ENCODE measurements around the gene IDH2. TPM values are rescaled to one million over a fixed set of nuclear protein-coding genes. Genes with fewer than 3 reads are reported as not detected.
A peak's percentile ranks its signal among the peaks of the same experiment; 100 is the strongest.

Gene IDH2
- total RNA-seq, 4 donors from 2014 or later = 15.7 to 41.4 (median 20.3) TPM

DNA sequence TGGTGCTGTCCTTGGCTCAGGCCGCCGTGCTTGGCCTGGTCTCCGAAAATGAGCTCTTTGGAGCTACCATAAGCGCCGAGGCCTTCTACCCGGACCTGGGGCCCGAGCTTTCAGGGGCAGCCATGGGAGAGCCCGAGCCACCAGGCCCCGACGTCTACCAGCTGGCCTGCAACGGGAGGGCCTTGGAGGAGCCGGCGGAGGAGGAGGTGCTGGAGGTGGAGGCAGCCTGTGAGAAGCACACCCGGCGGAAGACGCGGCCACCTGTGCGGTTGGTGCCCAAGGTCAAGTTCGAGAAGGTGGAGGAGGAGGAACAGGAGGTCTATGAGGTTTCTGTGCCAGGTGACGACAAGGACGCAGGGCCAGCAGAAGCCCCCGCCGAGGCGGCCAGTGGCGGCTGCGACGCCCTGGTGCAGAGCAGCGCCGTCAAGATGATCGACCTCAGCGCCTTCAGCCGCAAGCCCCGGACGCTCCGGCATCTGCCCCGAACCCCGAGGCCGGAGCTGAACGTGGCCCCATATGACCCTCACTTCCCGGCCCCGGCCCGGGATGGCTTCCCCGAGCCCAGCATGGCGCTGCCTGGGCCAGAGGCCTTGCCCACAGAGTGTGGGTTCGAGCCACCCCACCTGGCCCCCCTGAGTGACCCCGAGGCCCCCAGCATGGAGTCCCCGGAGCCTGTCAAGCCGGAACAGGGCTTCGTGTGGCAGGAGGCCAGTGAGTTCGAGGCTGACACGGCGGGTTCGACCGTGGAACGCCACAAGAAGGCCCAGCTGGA lies 34.9 kb downstream of the IDH2 start:
- H3K36me3 ChIP-seq = peaks cover 0 to 29% (median 0%) of the 10 kb centered on the region in 3 donors
- H3K4me3 ChIP-seq = no peak overlapping the region
- DNase-seq (ENCODE audit: low spot score in 2 of 2) = no peak
- no peaks in the 10 kb centered on the region for H3K9me3 ChIP-seq
- 90 to 92% methylated on average over 36 to 43 of the region's 55 CpGs for WGBS, 2 donors
- no peaks in the 10 kb centered on the region for H3K27me3 ChIP-seq
- no peak overlapping the region for H3K27ac ChIP-seq
- TF ChIP-seq, protein P1, sequence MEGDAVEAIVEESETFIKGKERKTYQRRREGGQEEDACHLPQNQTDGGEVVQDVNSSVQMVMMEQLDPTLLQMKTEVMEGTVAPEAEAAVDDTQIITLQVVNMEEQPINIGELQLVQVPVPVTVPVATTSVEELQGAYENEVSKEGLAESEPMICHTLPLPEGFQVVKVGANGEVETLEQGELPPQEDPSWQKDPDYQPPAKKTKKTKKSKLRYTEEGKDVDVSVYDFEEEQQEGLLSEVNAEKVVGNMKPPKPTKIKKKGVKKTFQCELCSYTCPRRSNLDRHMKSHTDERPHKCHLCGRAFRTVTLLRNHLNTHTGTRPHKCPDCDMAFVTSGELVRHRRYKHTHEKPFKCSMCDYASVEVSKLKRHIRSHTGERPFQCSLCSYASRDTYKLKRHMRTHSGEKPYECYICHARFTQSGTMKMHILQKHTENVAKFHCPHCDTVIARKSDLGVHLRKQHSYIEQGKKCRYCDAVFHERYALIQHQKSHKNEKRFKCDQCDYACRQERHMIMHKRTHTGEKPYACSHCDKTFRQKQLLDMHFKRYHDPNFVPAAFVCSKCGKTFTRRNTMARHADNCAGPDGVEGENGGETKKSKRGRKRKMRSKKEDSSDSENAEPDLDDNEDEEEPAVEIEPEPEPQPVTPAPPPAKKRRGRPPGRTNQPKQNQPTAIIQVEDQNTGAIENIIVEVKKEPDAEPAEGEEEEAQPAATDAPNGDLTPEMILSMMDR (IDR thresholded peaks at IDR 0.05) = no peak
- TF ChIP-seq EP300 (IDR thresholded peaks at IDR 0.05) (no peak), POLR2A (IDR thresholded peaks at IDR 0.05) (no peak)
- peaks cover 0 to 43% (median 20%) of the 10 kb centered on the region in 4 donors for H3K4me1 ChIP-seq

DNA sequence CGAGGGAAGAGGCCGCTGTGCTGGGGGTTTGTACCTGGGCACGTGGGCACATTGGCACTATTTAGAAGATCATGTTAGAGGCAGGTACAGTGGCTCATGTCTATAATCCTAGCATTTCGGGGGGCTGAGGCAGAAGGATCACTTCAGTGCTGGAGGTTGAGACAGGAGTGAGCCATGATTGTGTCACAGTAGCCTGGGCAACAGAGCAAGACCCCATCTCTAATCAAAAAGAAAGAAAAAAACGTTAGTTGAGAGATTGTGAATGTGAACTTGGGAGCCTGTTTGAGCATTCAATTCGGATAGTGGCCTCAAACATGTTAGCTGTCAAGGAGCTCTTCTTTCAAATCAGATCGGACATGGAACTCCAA lies 36.6 kb downstream of the IDH2 start:
- 85 to 89% methylated on average over 7 of the region's 7 CpGs for WGBS, 2 donors
- H3K27me3 ChIP-seq = no peaks in the 10 kb centered on the region
- TF ChIP-seq, protein P1 (IDR thresholded peaks at IDR 0.05) = no peak
- TF ChIP-seq EP300 (IDR thresholded peaks at IDR 0.05) (no peak), POLR2A (IDR thresholded peaks at IDR 0.05) (no peak)
- peaks cover 0 to 49% (median 27%) of the 10 kb centered on the region in 4 donors for H3K4me1 ChIP-seq
- no peaks in the 10 kb centered on the region for H3K9me3 ChIP-seq
- peak overlapping the region in 3 of 4 donors; percentile 45 to 77 (median 67) for H3K27ac ChIP-seq
- no peak for DNase-seq (ENCODE audit: low spot score in 2 of 2)
- H3K4me3 ChIP-seq = no peak overlapping the region
- H3K36me3 ChIP-seq = peaks cover 0 to 23% (median 0%) of the 10 kb centered on the region in 3 donors

DNA sequence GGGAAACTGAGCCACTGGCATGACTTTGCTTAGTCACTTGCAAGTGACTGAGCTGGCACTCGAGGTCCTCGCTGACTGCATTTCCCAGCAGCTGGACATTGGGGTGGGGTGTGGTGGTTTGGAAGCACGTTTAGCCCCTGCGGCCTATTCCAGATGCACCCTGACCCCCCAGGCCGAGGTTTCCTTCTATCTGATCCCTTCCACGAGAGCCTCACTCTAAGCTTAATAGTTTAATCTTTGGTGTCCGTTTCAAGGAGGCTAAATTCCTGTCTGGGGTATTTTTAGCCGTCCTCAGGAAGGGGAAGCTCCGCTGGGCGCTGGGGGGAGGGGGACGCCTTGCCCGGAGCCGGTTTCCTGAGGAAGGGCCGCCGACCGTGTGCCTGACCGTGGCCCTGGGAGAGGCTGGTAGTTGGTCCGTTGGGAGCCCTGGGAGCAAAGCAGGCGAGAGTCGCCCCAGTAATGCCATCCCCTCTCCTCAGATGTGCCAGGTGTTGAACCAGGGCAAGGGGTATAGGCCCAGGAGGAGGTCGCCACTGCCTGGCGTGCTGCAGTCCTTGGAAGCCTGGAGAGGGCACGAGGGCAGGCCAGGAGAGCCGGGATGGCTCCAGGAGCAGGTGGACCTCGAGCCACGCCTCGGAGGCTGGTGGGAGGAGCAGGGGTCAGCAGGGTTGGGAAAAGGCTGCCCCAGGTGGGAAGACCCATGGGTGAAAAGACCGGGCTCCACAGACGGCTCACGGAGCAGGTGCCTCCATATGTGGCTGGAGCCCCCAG lies 37.2 kb downstream of the IDH2 start:
- peak in 1 of 2 donors; percentile 25 for DNase-seq (ENCODE audit: low spot score in 2 of 2)
- H3K27me3 ChIP-seq = no peaks in the 10 kb centered on the region
- H3K4me3 ChIP-seq = no peak overlapping the region
- H3K36me3 ChIP-seq = peaks cover 0 to 23% (median 0%) of the 10 kb centered on the region in 3 donors
- H3K27ac ChIP-seq = peak overlapping the region in 3 of 4 donors; percentile 45 to 77 (median 67)
- H3K9me3 ChIP-seq = no peaks in the 10 kb centered on the region
- TF ChIP-seq, protein P1 (IDR thresholded peaks at IDR 0.05) = no peak
- peak in 1 of 2 donors; percentile 33 for TF ChIP-seq EP300 (IDR thresholded peaks at IDR 0.05)
- H3K4me1 ChIP-seq = peaks cover 0 to 52% (median 30%) of the 10 kb centered on the region in 4 donors
- WGBS, 2 donors = 44 to 58% methylated on average over 28 to 30 of the region's 30 CpGs

DNA sequence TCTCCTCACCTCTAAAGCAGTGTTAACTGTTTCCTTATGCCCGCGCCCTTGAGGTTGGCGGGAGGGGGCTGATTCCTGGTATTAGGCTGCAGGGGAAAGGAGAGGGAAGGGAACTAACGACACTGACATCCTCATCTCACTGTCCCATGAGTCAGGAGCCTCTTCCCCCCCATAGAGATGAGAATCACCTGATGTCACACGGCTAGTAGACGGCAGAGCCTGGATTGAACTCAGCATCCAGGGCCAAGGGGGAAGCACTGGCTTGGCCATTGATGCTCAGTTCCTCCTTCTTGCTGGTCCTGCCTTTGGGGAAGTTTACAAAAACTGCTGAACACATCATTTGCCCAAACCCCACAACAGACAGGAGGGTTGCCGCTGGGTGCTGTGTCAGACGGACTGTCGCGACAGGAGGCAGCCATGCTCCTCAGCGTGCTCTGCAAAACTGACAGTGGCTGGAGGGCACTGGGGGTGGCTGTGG lies 38.5 kb downstream of the IDH2 start:
- peak in 1 of 2 donors; percentile 49 for DNase-seq (ENCODE audit: low spot score in 2 of 2)
- TF ChIP-seq, protein P1 (IDR thresholded peaks at IDR 0.05) = no peak
- no peak for TF ChIP-seq POLR2A (IDR thresholded peaks at IDR 0.05)
- TF ChIP-seq EP300 (IDR thresholded peaks at IDR 0.05) = peak in 1 of 2 donors; percentile 76
- peak overlapping the region in 3 of 4 donors; percentile 67 to 77 (median 70) for H3K27ac ChIP-seq
- H3K4me1 ChIP-seq = peaks cover 0 to 65% (median 36%) of the 10 kb centered on the region in 4 donors
- no peaks in the 10 kb centered on the region for H3K27me3 ChIP-seq
- H3K4me3 ChIP-seq = no peak overlapping the region
- 72 to 75% methylated on average over 10 to 11 of the region's 11 CpGs for WGBS, 2 donors
- H3K9me3 ChIP-seq = no peaks in the 10 kb centered on the region
- peaks cover 0 to 21% (median 0%) of the 10 kb centered on the region in 3 donors for H3K36me3 ChIP-seq

All from tibial nerve (tissue), 4 donors.